Neural progenitor cell (in vitro differentiated cells): ENCODE results near the gene CHAD. TPM values are rescaled to one million over a fixed set of nuclear protein-coding genes. Genes with fewer than 3 reads are reported as not detected.

Source experiments
- DNase-seq: peaks from one replicate; pipeline ENCODE4 v3.0.0-alpha.2; 2016; ENCODE audit warnings: low spot score
- H2AFZ ChIP-seq: fragments of 200-600 bp; sonication (generic); replicated peaks from 2 replicates; pipeline ENCODE4 v1.6.1; 2016; ENCODE audit warnings: antibody characterized with exemption
- H3F3A ChIP-seq: fragments of 200-600 bp; sonication (generic); 2 replicates; pipeline ENCODE4 v1.6.1; 2016; ENCODE audit warnings: antibody characterized with exemption, low read depth
- H3K27ac ChIP-seq: fragments of 200-600 bp; sonication (generic); 2 replicates; pipeline ENCODE4 v1.5.1; 2016; ENCODE audit warnings: mild to moderate bottlenecking
- H3K27me3 ChIP-seq: fragments of 200-600 bp; sonication (generic); 2 replicates; pipeline ENCODE4 v1.6.1; 2016; ENCODE audit warnings: mild to moderate bottlenecking, moderate library complexity
- H3K36me3 ChIP-seq: fragments of 200-600 bp; sonication (generic); 2 replicates; pipeline ENCODE4 v1.5.1; 2016
- H3K4me1 ChIP-seq: fragments of 200-600 bp; sonication (generic); 2 replicates; pipeline ENCODE4 v1.6.1; 2016; ENCODE audit warnings: mixed run types
- H3K4me2 ChIP-seq: fragments of 200-600 bp; sonication (generic); 2 replicates; pipeline ENCODE4 v1.6.1; 2016
- H3K4me3 ChIP-seq: fragments of 200-600 bp; sonication (generic); 2 replicates; pipeline ENCODE4 v1.5.1; 2016
- H3K79me2 ChIP-seq: fragments of 200-600 bp; sonication (generic); 2 replicates; pipeline ENCODE4 v1.6.1; 2016; ENCODE audit warnings: low read depth
- H3K9ac ChIP-seq: fragments of 200-600 bp; sonication (generic); 2 replicates; pipeline ENCODE4 v1.6.1; 2016
- H3K9me3 ChIP-seq: fragments of 200-600 bp; sonication (generic); 2 replicates; pipeline ENCODE4 v1.5.1; 2016; ENCODE audit warnings: low read depth
- H4K20me1 ChIP-seq: fragments of 200-600 bp; sonication (generic); 2 replicates; pipeline ENCODE4 v1.6.1; 2016; ENCODE audit warnings: low read depth
- H3K27ac Mint-ChIP-seq: 3 replicates; pipeline ENCODE4 v1.8.0; 2021; ENCODE audit warnings: mixed read lengths
- H3K27me3 Mint-ChIP-seq: 2 replicates; pipeline ENCODE4 v1.8.0; 2022; ENCODE audit warnings: low read depth, mild to moderate bottlenecking, inconsistent platforms, moderate library complexity, mixed read lengths; ENCODE audit not compliant: insufficient read depth
- H3K36me3 Mint-ChIP-seq: 3 replicates; pipeline ENCODE4 v1.8.0; 2021; ENCODE audit warnings: mixed read lengths
- H3K4me1 Mint-ChIP-seq: 3 replicates; pipeline ENCODE4 v1.8.0; 2021; ENCODE audit warnings: mixed read lengths
- H3K4me3 Mint-ChIP-seq: 3 replicates; pipeline ENCODE4 v1.8.0; 2021; ENCODE audit warnings: mild to moderate bottlenecking, moderate library complexity, mixed read lengths
- H3K9me3 Mint-ChIP-seq: 3 replicates; pipeline ENCODE4 v1.8.0; 2020; ENCODE audit warnings: mixed read lengths
- EZH2 ChIP-seq: fragments of 200-600 bp; sonication (generic); IDR thresholded peaks from 2 replicates; pipeline ENCODE4 v1.6.1; 2017; ENCODE audit warnings: antibody characterized with exemption, mild to moderate bottlenecking, moderate library complexity
- EZH2phosphoT487 ChIP-seq: fragments of 200-600 bp; sonication (generic); IDR thresholded peaks from 2 replicates; pipeline ENCODE4 v1.6.1; 2017; ENCODE audit warnings: antibody characterized with exemption
- total RNA-seq: library from RNA; depleted of rRNA; stranded (reverse); fragments of >200 nt; gene quantifications from 2 replicates; pipeline ENCODE4 v1.2.3, GENCODE V29; 2015; ENCODE audit warnings: low replicate concordance
- TF ChIP-seq, protein P1 (sequence below): fragments of 200-600 bp; sonication (generic); IDR thresholded peaks from 2 replicates; pipeline ENCODE4 v1.5.1; 2017; ENCODE audit warnings: antibody characterized with exemption, mild to moderate bottlenecking

CHAD gene
- total RNA-seq, 1 donor from 2014 or later = not detected

GRCh38 chr17:50464736-50465135 is 3.9 kb downstream of the CHAD start:
- H3K27me3 ChIP-seq = peaks cover 34% of the 10 kb centered on the region
- peaks cover 10% of the 10 kb centered on the region for H3K4me1 ChIP-seq
- H3K4me3 Mint-ChIP-seq = no peak overlapping the region
- no peaks in the 10 kb centered on the region for H3K79me2 ChIP-seq
- H2AFZ ChIP-seq = no peak overlapping the region
- H3K4me2 ChIP-seq = no peak overlapping the region
- peaks cover 4% of the 10 kb centered on the region for H4K20me1 ChIP-seq
- H3K9me3 Mint-ChIP-seq = no peaks in the 10 kb centered on the region
- H3K27ac Mint-ChIP-seq = no peak overlapping the region
- no peaks in the 10 kb centered on the region for H3F3A ChIP-seq
- H3K9ac ChIP-seq = no peak overlapping the region
- H3K36me3 ChIP-seq = no peaks in the 10 kb centered on the region
- H3K27me3 Mint-ChIP-seq = peaks cover 28% of the 10 kb centered on the region
- no peaks in the 10 kb centered on the region for H3K36me3 Mint-ChIP-seq
- DNase-seq = no peak
- no peaks in the 10 kb centered on the region for H3K9me3 ChIP-seq
- TF ChIP-seq EZH2phosphoT487 = no peak
- H3K27ac ChIP-seq = no peak overlapping the region
- H3K4me3 ChIP-seq = no peak overlapping the region
- H3K4me1 Mint-ChIP-seq = peaks cover 7% of the 10 kb centered on the region

DNA sequence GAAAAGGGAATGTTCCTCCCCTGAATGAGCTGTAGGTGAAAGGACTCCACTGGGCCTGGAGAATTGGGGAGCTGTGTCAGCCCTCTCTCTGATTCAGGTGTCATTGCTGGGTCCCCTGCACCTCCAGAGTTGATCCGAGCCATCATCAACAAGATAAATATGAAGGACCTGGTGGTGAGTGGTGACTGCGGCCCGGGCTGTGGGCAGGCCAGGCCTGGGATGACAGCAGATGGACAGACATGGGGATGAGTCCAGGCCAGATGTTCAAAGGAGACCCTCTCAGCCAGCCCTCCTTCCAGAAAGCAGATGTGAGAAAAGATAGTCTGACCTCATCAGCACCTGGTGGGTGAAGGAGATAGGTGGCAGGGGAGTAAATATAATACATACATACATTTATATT is 4.6 kb downstream of the CHAD start:
- Mint-ChIP-seq H3K27me3 (peaks cover 27% of the 10 kb centered on the region), H3K27ac (no peak overlapping the region), H3K9me3 (no peaks in the 10 kb centered on the region), H3K4me1 (peaks cover 7% of the 10 kb centered on the region), H3K36me3 (no peaks in the 10 kb centered on the region), H3K4me3 (no peak overlapping the region)
- no peaks in the 10 kb centered on the region for H3K9me3 ChIP-seq
- no peak overlapping the region for H3K9ac ChIP-seq
- H3K36me3 ChIP-seq = no peaks in the 10 kb centered on the region
- H3K4me2 ChIP-seq = no peak overlapping the region
- H3K4me3 ChIP-seq = no peak overlapping the region
- no peak for DNase-seq
- no peak overlapping the region for H3K27ac ChIP-seq
- H4K20me1 ChIP-seq = no peaks in the 10 kb centered on the region
- no peak overlapping the region for H2AFZ ChIP-seq
- peaks cover 7% of the 10 kb centered on the region for H3K4me1 ChIP-seq
- H3K79me2 ChIP-seq = no peaks in the 10 kb centered on the region
- no peaks in the 10 kb centered on the region for H3F3A ChIP-seq
- peaks cover 28% of the 10 kb centered on the region for H3K27me3 ChIP-seq
- TF ChIP-seq, protein P1, sequence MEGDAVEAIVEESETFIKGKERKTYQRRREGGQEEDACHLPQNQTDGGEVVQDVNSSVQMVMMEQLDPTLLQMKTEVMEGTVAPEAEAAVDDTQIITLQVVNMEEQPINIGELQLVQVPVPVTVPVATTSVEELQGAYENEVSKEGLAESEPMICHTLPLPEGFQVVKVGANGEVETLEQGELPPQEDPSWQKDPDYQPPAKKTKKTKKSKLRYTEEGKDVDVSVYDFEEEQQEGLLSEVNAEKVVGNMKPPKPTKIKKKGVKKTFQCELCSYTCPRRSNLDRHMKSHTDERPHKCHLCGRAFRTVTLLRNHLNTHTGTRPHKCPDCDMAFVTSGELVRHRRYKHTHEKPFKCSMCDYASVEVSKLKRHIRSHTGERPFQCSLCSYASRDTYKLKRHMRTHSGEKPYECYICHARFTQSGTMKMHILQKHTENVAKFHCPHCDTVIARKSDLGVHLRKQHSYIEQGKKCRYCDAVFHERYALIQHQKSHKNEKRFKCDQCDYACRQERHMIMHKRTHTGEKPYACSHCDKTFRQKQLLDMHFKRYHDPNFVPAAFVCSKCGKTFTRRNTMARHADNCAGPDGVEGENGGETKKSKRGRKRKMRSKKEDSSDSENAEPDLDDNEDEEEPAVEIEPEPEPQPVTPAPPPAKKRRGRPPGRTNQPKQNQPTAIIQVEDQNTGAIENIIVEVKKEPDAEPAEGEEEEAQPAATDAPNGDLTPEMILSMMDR = no peak
- TF ChIP-seq EZH2 = no peak
- no peak for TF ChIP-seq EZH2phosphoT487

DNA sequence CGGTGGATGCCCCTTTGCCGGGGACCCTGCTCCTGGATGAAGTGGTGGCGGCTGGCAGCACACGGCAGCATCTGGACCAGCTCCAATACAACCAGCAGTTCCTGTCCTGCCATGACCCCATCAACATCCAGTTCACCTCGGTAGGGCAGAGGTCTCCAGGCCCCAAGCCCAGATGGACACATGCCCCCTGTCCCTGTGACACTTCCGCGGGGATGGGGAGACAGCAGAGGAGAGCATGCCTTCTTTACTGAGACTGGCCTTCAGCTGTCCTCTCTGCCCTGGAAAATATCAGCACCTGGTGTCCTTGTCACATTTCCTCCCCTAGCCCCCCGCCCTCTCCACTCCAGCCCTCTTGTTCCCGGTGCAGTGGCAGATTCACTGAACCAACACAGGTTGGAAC is 6.2 kb downstream of the CHAD start:
- H3K4me1 ChIP-seq = no peaks in the 10 kb centered on the region
- no peaks in the 10 kb centered on the region for H3F3A ChIP-seq
- peaks cover 18% of the 10 kb centered on the region for H3K27me3 Mint-ChIP-seq
- H3K4me3 Mint-ChIP-seq = no peak overlapping the region
- H3K4me3 ChIP-seq = no peak overlapping the region
- no peak for TF ChIP-seq EZH2phosphoT487
- TF ChIP-seq, protein P1 = no peak
- no peak for TF ChIP-seq EZH2
- no peak overlapping the region for H2AFZ ChIP-seq
- H3K36me3 ChIP-seq = no peaks in the 10 kb centered on the region
- H3K4me2 ChIP-seq = no peak overlapping the region
- no peaks in the 10 kb centered on the region for H3K4me1 Mint-ChIP-seq
- no peaks in the 10 kb centered on the region for H4K20me1 ChIP-seq
- no peak overlapping the region for H3K9ac ChIP-seq
- peaks cover 11% of the 10 kb centered on the region for H3K27me3 ChIP-seq
- no peaks in the 10 kb centered on the region for H3K9me3 Mint-ChIP-seq
- H3K27ac ChIP-seq = no peak overlapping the region
- H3K36me3 Mint-ChIP-seq = no peaks in the 10 kb centered on the region
- DNase-seq = no peak
- no peak overlapping the region for H3K27ac Mint-ChIP-seq
- no peaks in the 10 kb centered on the region for H3K9me3 ChIP-seq
- H3K79me2 ChIP-seq = no peaks in the 10 kb centered on the region

DNA sequence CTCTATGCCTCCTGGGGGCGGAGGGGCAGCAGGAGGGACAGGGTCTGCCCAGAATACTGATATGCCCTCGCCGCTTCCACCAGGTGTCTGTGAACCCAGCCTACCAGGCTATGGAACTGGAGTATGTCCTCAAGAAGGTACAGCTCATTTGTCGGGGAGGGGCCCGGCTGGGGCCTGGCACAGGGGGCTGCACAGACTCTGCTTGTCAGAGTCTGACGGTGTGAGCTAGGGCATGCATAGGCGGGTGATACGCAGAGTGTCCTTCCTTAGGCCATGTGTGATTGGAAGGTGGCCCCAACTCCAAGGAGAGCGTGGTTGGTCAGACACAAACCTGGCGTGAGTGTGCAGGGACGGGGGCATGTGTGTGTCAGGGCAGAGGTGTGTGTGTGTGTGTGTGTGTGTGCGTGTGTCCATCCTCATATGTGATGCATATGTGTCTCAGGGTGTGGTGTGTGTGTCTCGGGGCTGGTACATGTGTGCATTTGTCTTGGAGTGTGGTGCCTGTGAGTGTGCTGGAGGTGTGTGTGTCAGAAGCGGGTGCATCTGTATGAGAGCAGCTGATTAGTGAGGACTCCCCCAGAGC is 7.0 kb downstream of the CHAD start:
- Histone ChIP-seq H3K9ac (no peak overlapping the region), H4K20me1 (no peaks in the 10 kb centered on the region), H3K36me3 (no peaks in the 10 kb centered on the region), H3K27me3 (peaks cover 3% of the 10 kb centered on the region), H3K4me2 (no peak overlapping the region), H3K27ac (no peak overlapping the region), H3F3A (no peaks in the 10 kb centered on the region), H3K4me1 (no peaks in the 10 kb centered on the region), H3K9me3 (no peaks in the 10 kb centered on the region), H3K79me2 (no peaks in the 10 kb centered on the region), H3K4me3 (no peak overlapping the region), H2AFZ (no peak overlapping the region)
- H3K4me1 Mint-ChIP-seq = no peaks in the 10 kb centered on the region
- H3K27me3 Mint-ChIP-seq = peaks cover 18% of the 10 kb centered on the region
- TF ChIP-seq, protein P1 = no peak
- TF ChIP-seq EZH2 = no peak
- TF ChIP-seq EZH2phosphoT487 = no peak
- no peak overlapping the region for H3K27ac Mint-ChIP-seq
- H3K9me3 Mint-ChIP-seq = no peaks in the 10 kb centered on the region
- DNase-seq = no peak
- no peak overlapping the region for H3K4me3 Mint-ChIP-seq
- H3K36me3 Mint-ChIP-seq = no peaks in the 10 kb centered on the region
